Hematopoietic multipotent progenitor cell (in vitro differentiated cells): ENCODE data around the gene BLVRB. TPM values are rescaled to one million over a fixed set of nuclear protein-coding genes. Genes with fewer than 3 reads are reported as not detected.

Source experiments
- DNase-seq, 3 donors: peaks; one replicate each; pipeline ENCODE4 v3.0.0-alpha.2; 2011 to 2015; ENCODE audit warnings: low read depth in 2 of 3, low spot score in 2 of 3
- total RNA-seq: library from RNA; depleted of rRNA; stranded (reverse); fragments of >200 nt; gene quantifications from one replicate; pipeline ENCODE4 v1.2.3, GENCODE V29; 2012

Gene BLVRB
- total RNA-seq, 1 donor = 150 TPM

DNA sequence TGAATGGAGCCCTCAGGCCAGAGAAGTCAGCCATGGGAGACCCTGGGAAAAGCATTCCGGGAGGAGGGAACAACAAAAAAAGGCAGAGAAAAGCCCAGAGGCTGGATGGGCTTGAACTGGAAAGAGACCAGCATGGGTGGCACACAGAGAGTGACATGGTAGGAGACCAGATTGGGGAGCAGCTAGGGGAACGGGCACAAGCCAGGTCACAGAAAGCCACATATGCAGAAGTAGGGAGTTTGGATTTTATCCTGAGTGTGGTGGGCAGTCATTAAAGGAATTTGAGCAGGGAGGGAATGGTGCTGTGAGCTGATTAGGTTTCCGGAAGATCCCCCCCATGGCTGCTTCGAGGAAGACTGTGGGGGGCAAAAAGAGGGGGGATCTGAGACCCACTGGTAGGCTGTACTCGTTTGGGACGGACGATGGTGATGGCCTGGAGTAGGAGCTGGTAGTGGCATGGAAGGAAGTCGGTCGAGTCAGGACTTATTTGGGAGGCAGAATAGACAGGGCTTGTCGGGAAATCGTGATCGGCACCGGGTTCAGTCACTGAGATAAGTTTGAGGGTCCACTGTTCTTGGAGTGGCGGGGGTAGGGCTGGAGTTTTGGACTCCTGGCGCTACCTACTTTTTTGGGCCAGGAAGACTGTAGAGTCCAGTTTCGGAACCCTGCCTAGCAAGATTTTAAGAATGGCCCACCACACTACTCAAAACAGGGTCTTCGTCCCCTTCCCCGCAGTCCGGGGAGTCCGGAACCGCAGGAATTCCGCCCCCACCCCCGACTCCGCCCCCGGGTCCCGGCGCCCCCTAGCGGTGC lies 40.7 kb downstream of the BLVRB start:
- DNase-seq = no peak

- no peak for DNase-seq
Observed at GRCh38 chr19:40423938-40424337, 41.6 kb downstream of the BLVRB start.

- DNase-seq = no peak
Observed at GRCh38 chr19:40422748-40423566, 42.6 kb downstream of the BLVRB start.

GRCh38 chr19:40421993-40422747 lies 43.4 kb downstream of the BLVRB start:
- no peak for DNase-seq

DNA sequence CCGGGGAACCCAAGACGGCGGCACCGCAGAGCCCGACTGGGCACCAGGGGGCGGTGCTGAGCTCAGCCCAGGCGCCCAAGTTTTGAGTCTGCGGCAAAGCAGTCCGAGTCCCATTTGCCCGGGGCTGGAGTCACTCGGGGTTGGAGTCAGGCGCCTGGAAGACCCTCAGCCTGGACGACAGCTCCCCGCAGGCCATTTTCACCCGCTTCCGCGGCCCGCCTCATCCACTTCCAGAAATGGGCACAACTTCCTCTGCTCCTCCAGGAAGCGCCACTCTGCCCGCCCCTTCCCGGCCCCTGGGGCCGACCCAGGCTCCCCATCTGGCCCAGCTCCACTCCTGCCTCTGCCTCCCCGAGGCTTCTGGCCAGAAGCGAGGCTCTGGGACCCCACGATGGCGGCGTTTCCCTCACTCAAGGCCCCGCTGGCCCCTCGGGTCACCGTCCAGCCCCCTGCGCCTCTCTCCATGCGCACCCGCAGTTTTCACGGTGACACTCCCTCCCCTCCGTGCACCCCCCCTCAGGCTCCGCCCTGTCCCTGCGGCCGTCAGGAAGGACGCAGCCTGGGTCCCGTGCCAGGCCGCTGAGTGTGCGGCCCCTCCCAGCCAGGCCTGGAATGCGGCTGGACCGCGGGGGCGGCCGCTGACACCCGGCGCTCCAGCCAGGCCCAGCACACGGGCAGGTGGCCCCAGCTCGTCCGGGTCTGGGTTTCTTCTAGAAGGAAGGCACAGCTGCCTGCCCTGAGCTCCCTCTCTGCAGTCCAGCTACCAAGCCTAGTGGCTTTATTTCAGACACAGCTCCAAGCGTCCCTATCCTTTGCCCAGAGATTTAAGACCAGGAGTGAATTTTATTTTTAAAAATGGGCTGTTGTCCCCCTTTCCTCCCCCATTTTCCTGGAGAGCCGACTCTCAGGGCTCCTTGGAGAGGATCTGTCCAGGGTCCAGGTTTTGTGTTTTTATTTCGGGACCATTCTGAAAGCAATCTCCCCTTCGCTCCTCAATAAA lies 44.5 kb downstream of the BLVRB start:
- peak in 2 of 3 donors; percentile 73 to 76 for DNase-seq

DNA sequence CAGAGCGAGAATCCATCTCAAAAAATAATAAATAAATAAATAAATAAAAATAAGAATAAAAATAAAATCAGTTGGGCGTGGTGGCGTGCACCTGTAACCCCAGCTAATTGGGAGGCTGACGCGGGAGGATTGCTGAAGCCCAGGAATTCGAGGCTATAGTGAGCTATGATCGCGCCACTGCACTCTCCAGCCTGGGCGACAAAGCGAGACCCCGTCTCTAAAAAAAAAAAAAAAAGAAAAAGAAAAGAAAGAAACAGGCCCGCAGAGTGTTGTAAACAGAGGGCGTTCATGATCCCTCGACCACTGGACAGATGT lies 45.1 kb downstream of the BLVRB start:
- DNase-seq = no peak

DNA sequence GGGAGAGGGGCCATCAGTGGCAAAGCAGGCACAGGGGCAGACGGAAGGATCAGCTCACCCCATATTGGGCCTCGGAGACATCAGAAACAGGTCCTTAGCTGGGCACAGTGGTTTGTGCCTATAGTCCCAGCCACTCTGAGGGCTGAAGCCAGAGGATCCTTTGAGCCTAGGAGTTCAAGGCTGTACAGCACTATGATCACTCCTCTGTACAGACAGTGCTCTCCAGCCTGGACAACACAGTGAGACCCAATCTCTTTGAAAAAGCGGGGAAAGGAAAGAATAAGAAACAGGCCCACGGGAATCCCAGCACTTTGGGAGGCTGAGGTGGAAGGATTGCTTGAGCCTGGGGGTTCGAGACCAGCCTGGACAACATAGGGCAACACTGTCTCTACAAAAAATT lies 45.8 kb downstream of the BLVRB start:
- no peak for DNase-seq

DNA sequence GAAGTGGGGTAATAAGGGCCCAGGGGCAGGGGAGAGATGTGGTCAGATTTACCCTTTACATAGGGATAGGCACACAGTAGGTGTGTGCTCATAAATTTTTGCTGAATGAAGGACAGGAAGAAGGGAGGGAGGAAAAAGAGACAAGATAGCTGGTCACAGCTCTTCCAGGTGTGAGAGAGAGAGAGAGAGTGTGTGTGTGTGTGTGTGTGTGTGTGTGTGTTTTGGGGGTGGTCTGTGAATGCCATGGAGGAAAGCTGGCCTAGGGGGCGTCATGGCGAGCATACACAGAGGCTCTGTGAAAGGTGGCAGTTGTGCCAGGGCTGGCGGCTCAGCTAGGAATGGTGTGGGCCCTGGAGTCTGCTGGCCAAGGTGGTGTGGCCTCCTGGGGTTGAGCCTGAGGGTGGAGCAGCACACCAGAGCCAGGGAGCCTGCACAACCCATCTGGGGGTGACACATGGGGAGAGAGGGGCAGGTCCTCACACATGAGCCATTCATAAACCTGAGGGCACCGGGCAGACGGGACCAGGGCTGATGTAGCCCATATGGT lies 46.4 kb downstream of the BLVRB start:
- no peak for DNase-seq

- no peak for DNase-seq
Observed at GRCh38 chr19:40418040-40418439, 47.5 kb downstream of the BLVRB start.

- no peak for DNase-seq
Observed at GRCh38 chr19:40417643-40417981, 47.9 kb downstream of the BLVRB start.

DNA sequence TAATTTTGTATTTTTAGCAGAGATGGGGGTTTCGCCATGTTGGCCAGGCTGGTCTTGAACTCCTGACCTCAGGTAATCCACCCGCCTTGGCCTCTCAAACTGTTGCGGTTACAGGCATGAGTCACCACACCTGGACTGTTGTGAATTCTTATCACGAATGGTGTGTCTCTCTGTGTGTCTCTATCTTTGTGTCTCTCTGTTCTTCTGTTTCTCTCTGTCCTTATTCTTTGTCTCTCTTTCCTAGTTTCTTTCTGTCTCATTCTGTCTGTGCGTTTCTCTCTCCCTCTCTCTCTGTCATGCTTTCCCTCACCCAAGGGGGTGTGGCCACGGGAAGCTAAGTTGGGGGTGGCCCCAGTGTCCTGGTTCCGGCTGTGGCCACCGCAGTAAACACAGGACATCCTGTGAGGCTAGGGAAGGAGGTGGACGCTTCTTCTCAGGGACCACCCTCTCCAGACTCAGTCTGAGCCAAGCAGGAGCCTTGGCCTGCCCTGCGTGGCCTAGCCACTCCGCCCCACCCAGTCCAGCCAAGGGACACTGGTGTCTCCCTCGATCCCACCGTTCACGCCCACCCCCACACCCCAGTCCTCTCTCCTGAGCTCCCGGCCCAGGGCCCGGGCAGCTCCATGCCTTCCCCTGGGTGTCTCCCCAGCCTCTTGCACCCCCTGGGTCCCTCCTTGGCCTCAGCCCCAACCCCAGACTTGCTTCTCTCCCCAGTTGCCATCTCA lies 48.5 kb downstream of the BLVRB start:
- peak in 2 of 3 donors; percentile 64 to 79 for DNase-seq

- DNase-seq = no peak
Observed at GRCh38 chr19:40415768-40416167, 49.8 kb downstream of the BLVRB start.

DNA sequence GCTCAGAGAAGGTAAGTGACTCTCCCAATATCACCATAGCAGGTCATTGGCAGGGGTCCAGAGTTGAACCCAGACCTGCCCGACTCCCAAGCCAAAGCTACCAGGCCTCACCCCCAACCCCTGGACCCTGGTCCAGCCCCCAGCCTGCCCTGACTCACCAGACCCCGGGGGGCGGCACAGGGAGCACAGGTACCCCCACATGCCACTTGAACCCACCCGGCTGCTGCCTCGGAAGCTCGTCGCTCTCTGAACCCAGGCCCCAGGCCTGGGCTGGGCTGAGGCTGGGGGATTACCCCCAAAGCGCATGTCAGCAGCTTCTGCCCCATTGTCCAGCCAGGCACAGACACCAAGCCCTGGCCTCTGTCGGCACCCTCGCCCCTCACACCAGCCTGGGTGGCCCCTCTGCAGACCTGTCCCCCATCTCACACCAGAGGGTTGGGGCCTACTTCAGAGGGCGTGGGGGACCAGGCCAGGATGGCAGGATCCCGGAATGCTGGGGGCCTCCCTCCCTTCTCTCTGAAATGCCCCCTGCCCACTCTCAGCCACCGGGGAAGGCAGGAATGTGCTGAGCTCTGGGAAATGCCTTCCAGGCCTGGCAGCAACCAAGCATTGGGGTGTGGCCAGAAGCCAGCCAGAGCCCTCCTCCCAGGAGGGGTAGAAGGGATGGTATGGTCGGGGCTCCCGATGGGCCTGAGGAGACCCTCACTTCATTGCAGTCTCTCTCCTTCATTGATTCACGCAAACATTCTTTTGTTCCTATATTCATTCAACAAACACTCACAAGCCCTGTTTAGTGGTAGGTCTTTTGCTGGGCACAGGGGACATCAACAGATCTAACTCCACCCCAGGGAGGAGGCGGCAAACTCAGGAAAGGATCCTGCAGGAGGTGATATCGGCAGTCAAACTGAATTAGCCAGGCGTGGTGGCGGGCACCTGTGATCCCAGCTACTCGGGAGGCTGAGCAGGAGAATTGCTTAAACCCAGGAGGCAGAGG lies 50.7 kb downstream of the BLVRB start:
- no peak for DNase-seq

- peak in 2 of 3 donors; percentile 21 to 37 for DNase-seq
Observed at GRCh38 chr19:40413291-40413845, 52.2 kb downstream of the BLVRB start, which contains the start of gene PRX. Gene PRX (minus strand): TSS chr19:40413378. CDS start chr19:40407932, 5,446 bp downstream.

GRCh38 chr19:40412866-40413265 lies 52.7 kb downstream of the BLVRB start:
- no peak for DNase-seq

GRCh38 chr19:40411958-40412499 lies 53.5 kb downstream of the BLVRB start:
- DNase-seq = no peak

- no peak for DNase-seq
Observed at GRCh38 chr19:40411125-40411842, 54.3 kb downstream of the BLVRB start.
